PC-9 (cell line): Measurements from ENCODE around the gene PPP1R18. TPM values are rescaled to one million over a fixed set of nuclear protein-coding genes. Genes with fewer than 3 reads are reported as not detected.

Source experiments
- Bru-seq: library from RNA; stranded (reverse); fragments of 400-500 nt; gene quantifications from one replicate; lab custom pipeline; 2021; lab: Mats Ljungman, UMichigan
- BruChase-seq, 2 experiments: library from RNA; stranded (reverse); fragments of 400-500 nt; gene quantifications; one replicate each; lab custom pipeline; 2021; lab: Mats Ljungman, UMichigan
- BruUV-seq: library from RNA; stranded (reverse); fragments of 400-500 nt; replicated peaks from 2 replicates; lab custom pipeline; 2021; lab: Mats Ljungman, UMichigan
- CTCF ChIA-PET: fragments of 300-600 bp; sonication (Branson Sonifier 250); formaldehyde crosslinking; loops from one replicate; lab custom pipeline; 2022; ENCODE audit warnings: antibody characterized with exemption; lab: Charles Lee
- POLR2A ChIA-PET: fragments of 300-600 bp; sonication (Branson Sonifier 250); formaldehyde crosslinking; loops from one replicate; lab custom pipeline; 2022; ENCODE audit warnings: antibody characterized with exemption; ENCODE audit not compliant: unreplicated experiment; lab: Charles Lee
- DNase-seq, 2 experiments: peaks; one replicate each; pipeline versions ENCODE4 v3.0.0 to v3.0.0-alpha.2; 2015 to 2022; ENCODE audit warnings: mixed read lengths in 1 of 2
- H2AFZ ChIP-seq: fragments of 200-600 bp; sonication (generic); 2 replicates; pipeline ENCODE4 v1.8.1; 2017; ENCODE audit warnings: antibody characterized with exemption
- H3F3A ChIP-seq: fragments of 200-600 bp; sonication (generic); 2 replicates; pipeline ENCODE4 v1.8.1; 2017; ENCODE audit warnings: antibody characterized with exemption, mild to moderate bottlenecking, low read depth; ENCODE audit not compliant: insufficient read depth
- H3K27ac ChIP-seq: fragments of 200-600 bp; sonication (generic); 2 replicates; pipeline ENCODE4 v1.6.1; 2016; ENCODE audit warnings: mixed run types
- H3K27me3 ChIP-seq: fragments of 200-600 bp; sonication (generic); 2 replicates; pipeline ENCODE4 v1.6.1; 2016; ENCODE audit warnings: low read depth, mixed run types; ENCODE audit not compliant: insufficient read depth
- H3K36me3 ChIP-seq: fragments of 200-600 bp; sonication (generic); 2 replicates; pipeline ENCODE4 v1.6.1; 2016; ENCODE audit warnings: low read depth, mixed run types
- H3K4me1 ChIP-seq: fragments of 200-600 bp; sonication (generic); replicated peaks from 2 replicates; pipeline ENCODE4 v1.6.1; 2016; ENCODE audit warnings: mixed run types; ENCODE audit not compliant: insufficient read depth
- H3K4me2 ChIP-seq: fragments of 200-600 bp; sonication (generic); 2 replicates; pipeline ENCODE4 v1.6.1; 2017; ENCODE audit warnings: mixed run types
- H3K4me3 ChIP-seq: fragments of 200-600 bp; sonication (generic); 2 replicates; pipeline ENCODE4 v1.6.1; 2016; ENCODE audit warnings: mixed run types
- H3K79me2 ChIP-seq: fragments of 200-600 bp; sonication (generic); 2 replicates; pipeline ENCODE4 v1.6.1; 2017; ENCODE audit warnings: low read depth, mixed run types
- H3K9me2 ChIP-seq: fragments of 200-600 bp; sonication (generic); 2 replicates; pipeline ENCODE4 v1.8.1; 2017; ENCODE audit warnings: mild to moderate bottlenecking; ENCODE audit not compliant: insufficient read depth
- H3K9me3 ChIP-seq: fragments of 200-600 bp; sonication (generic); 2 replicates; pipeline ENCODE4 v1.8.1; 2016; ENCODE audit warnings: low read depth; ENCODE audit not compliant: insufficient read depth
- H4K20me1 ChIP-seq: fragments of 200-600 bp; sonication (generic); 2 replicates; pipeline ENCODE4 v1.8.1; 2017; ENCODE audit not compliant: insufficient read depth
- EZH2 ChIP-seq: fragments of 200-600 bp; sonication (generic); IDR thresholded peaks from 2 replicates; pipeline ENCODE4 v1.8.0; 2017; ENCODE audit warnings: antibody characterized with exemption, low read depth
- intact Hi-C: fragments of 100-400 bp; cut with micrococcal nuclease; formaldehyde crosslinking; loops from one replicate; pipeline ENCODE4 v1.10.0; 2022; ENCODE audit not compliant: unreplicated experiment
- long read RNA-seq: library from polyadenylated mRNA; stranded (forward); transcript quantifications from one replicate; pipeline ENCODE4 v2.0.0, GENCODE V29; 2022
- total RNA-seq: library from RNA; stranded (reverse); gene quantifications from 2 replicates; pipeline ENCODE4 v1.2.3, GENCODE V29; 2021
- TF ChIP-seq, protein P1 (sequence below): fragments of 200-600 bp; sonication (generic); conservative IDR thresholded peaks from 2 replicates; pipeline ENCODE4 v1.6.1; 2017; ENCODE audit warnings: mixed run types, antibody characterized with exemption, mild to moderate bottlenecking, moderate library complexity

PPP1R18 gene, protein sequence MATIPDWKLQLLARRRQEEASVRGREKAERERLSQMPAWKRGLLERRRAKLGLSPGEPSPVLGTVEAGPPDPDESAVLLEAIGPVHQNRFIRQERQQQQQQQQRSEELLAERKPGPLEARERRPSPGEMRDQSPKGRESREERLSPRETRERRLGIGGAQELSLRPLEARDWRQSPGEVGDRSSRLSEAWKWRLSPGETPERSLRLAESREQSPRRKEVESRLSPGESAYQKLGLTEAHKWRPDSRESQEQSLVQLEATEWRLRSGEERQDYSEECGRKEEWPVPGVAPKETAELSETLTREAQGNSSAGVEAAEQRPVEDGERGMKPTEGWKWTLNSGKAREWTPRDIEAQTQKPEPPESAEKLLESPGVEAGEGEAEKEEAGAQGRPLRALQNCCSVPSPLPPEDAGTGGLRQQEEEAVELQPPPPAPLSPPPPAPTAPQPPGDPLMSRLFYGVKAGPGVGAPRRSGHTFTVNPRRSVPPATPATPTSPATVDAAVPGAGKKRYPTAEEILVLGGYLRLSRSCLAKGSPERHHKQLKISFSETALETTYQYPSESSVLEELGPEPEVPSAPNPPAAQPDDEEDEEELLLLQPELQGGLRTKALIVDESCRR
- total RNA-seq (56.2 and 68.6 TPM in 2 replicates), Bru-seq, nascent RNA (percentile 77 among the genes with signal in this experiment), BruChase-seq, experiment 1, labeled RNA remaining after a 2-hour chase (percentile 86 among the genes with signal in this experiment), BruChase-seq, experiment 2, labeled RNA remaining after a 6-hour chase (percentile 82 among the genes with signal in this experiment)
- long read RNA-seq, transcript PPP1R18-206 (3 exons, 1,448 nt) = major isoform, 14 of 18 reads
- long read RNA-seq, partial matches to known transcripts = 4 of 18 reads
- long read RNA-seq, other reads (novel, unspliced or antisense) = 0 of 18 reads

DNA sequence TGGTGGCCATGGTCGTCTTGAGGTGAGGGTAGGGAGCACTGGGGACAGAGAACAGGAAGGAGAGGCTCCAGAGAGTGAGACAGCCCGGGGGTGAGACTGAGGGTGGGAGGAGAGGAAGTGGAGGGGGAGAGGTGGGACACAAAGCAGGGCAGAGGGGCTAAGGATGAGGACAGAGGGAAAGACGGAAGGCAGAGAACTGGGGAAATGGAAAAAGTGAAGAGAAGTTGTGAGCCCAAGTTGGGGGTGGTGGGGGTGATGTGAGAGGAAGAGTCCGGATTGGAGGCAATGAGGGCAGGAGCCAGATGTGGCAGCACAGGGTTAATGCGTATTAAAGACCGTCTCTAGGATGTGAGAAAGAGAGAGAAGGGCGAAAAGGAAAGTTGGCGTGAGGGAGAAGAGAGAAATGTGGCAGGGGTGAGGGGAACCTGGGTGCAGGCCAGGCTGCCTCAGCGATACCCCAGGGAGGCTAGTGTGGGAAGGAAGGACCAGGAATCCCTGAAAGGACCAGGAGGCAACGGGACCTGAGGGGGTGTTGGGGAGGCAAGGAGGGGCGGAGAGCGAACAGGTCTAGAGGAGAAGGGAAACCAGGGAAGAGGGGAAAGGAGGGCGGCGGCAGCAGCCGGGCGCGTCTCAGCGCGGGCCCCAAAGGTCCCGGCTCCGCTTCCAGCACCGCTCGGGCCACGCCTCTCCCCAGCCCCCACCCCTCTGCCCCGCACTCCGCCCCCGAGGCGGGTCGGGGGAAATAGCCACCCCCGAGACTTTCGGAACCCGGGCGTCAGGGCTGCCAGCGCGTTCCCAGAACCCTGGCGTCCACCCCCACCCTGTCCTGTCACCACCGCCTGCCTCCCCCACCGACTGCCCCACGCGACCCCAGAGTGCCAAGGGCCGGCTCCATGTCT lies at the start of gene PPP1R18:
PPP1R18 (minus strand) TSS at position 637 of the 899 bp plus-strand sequence; CDS start at position 10, 627 bp downstream.
- Histone ChIP-seq H3K36me3 (no peaks in the 10 kb centered on the region), H3K27ac (peak within 1 kb of the TSS; percentile 72), H3K79me2 (peaks cover 55% of the 10 kb centered on the region), H4K20me1 (no peaks in the 10 kb centered on the region), H3K9me3 (no peaks in the 10 kb centered on the region), H3K4me1 (peaks cover 63% of the 10 kb centered on the region), H3F3A (peaks cover 46% of the 10 kb centered on the region), H3K4me3 (peak within 1 kb of the TSS; percentile 98), H2AFZ (peak within 1 kb of the TSS; percentile 92), H3K27me3 (no peaks in the 10 kb centered on the region), H3K4me2 (peak within 1 kb of the TSS; percentile 93), H3K9me2 (no peaks in the 10 kb centered on the region)
- TF ChIP-seq, protein P1, sequence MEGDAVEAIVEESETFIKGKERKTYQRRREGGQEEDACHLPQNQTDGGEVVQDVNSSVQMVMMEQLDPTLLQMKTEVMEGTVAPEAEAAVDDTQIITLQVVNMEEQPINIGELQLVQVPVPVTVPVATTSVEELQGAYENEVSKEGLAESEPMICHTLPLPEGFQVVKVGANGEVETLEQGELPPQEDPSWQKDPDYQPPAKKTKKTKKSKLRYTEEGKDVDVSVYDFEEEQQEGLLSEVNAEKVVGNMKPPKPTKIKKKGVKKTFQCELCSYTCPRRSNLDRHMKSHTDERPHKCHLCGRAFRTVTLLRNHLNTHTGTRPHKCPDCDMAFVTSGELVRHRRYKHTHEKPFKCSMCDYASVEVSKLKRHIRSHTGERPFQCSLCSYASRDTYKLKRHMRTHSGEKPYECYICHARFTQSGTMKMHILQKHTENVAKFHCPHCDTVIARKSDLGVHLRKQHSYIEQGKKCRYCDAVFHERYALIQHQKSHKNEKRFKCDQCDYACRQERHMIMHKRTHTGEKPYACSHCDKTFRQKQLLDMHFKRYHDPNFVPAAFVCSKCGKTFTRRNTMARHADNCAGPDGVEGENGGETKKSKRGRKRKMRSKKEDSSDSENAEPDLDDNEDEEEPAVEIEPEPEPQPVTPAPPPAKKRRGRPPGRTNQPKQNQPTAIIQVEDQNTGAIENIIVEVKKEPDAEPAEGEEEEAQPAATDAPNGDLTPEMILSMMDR = no peak
- no peak for TF ChIP-seq EZH2
- BruUV-seq = no TSS peak
- DNase-seq = peak in 1 of 2 experiments; percentile 79
- CTCF ChIA-PET = interaction anchor here (0.7 kb wide), 2 partner anchors 36 to 328 kb away, joined by 3 to 5 read pairs; no protein-coding TSS in a partner anchor
- POLR2A ChIA-PET = no interaction called here
- intact Hi-C loops = loop anchor here (2.0 kb wide), 2 partner anchors 69 to 133 kb away; partner anchors contain the start of genes MRPS18B and PPP1R10

- Histone ChIP-seq H3K4me1 (peaks cover 42% of the 10 kb centered on the region), H3K27me3 (no peaks in the 10 kb centered on the region), H3K27ac (no peak overlapping the region), H3K36me3 (peaks cover 45% of the 10 kb centered on the region), H3K4me2 (no peak overlapping the region), H3K9me2 (no peaks in the 10 kb centered on the region), H4K20me1 (no peaks in the 10 kb centered on the region), H3F3A (peaks cover 49% of the 10 kb centered on the region), H3K79me2 (peaks cover 37% of the 10 kb centered on the region), H2AFZ (no peak overlapping the region), H3K9me3 (no peaks in the 10 kb centered on the region), H3K4me3 (no peak overlapping the region)
- no peak for DNase-seq
- CTCF ChIA-PET = no interaction called here
- POLR2A ChIA-PET = interaction anchor here (0.5 kb wide), 1 partner anchor 8 kb away, joined by 3 read pairs; no protein-coding TSS in a partner anchor
- no peak for TF ChIP-seq EZH2
- TF ChIP-seq, protein P1 = no peak
- BruUV-seq = no TSS peak
- intact Hi-C loops = no loop called here
Measured at GRCh38 chr6:30735668-30736314, 49.3 kb upstream of the PPP1R18 start.
